ENCODE data around the gene KAT2B. TPM values are rescaled to one million over a fixed set of nuclear protein-coding genes. Genes with fewer than 3 reads are reported as not detected.
"Not testable (repeated sequence)": the region's sequence is repeated elsewhere in the genome, so short reads cannot be mapped to it uniquely, and the experiment has no call there.

The KAT2B gene
- total RNA-seq, 3 donors from 2014 or later, result 27.2 to 49.1 (median 27.5) TPM

DNA sequence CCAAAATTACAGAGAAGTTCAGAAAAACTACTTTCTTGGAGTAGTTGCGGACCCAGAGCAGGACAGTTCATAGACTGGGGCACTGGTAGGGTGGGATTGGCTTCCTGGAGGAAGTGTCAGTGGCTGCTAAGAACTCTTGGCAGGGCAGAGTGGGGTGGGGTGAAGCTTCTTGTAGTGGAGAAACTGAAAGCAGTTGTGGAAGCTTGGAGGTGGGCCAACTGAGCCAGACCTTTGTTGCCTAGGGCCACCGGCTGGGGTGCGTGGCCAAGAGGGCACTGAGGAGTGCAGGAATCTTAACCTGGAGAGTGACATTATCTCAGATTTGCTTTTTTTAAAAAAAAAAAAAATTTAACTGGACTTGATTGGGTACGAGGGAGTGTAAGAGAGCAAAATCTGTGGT lies 3.1 kb downstream of the KAT2B start:
- TF ChIP-seq, protein P1, sequence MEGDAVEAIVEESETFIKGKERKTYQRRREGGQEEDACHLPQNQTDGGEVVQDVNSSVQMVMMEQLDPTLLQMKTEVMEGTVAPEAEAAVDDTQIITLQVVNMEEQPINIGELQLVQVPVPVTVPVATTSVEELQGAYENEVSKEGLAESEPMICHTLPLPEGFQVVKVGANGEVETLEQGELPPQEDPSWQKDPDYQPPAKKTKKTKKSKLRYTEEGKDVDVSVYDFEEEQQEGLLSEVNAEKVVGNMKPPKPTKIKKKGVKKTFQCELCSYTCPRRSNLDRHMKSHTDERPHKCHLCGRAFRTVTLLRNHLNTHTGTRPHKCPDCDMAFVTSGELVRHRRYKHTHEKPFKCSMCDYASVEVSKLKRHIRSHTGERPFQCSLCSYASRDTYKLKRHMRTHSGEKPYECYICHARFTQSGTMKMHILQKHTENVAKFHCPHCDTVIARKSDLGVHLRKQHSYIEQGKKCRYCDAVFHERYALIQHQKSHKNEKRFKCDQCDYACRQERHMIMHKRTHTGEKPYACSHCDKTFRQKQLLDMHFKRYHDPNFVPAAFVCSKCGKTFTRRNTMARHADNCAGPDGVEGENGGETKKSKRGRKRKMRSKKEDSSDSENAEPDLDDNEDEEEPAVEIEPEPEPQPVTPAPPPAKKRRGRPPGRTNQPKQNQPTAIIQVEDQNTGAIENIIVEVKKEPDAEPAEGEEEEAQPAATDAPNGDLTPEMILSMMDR (IDR thresholded peaks at IDR 0.05), result no peak
- intact Hi-C loops (cut with DNase I, micrococcal nuclease), result loop anchor here in 1 of 2 donors (10.0 kb wide), 1 partner anchor 99 kb away; the partner anchor contains the start of gene RAB5A
- DNase-seq, result peak; percentile 88 to 97 (median 90)
- Histone ChIP-seq H3K4me1 (ENCODE audit: low read depth) (peaks cover 36% of the 10 kb centered on the region), H3K4me3 (no peak overlapping the region), H3K9me3 (no peaks in the 10 kb centered on the region), H3K36me3 (ENCODE audit: low read depth) (no peaks in the 10 kb centered on the region)
- ATAC-seq, result peak; percentile 61

DNA sequence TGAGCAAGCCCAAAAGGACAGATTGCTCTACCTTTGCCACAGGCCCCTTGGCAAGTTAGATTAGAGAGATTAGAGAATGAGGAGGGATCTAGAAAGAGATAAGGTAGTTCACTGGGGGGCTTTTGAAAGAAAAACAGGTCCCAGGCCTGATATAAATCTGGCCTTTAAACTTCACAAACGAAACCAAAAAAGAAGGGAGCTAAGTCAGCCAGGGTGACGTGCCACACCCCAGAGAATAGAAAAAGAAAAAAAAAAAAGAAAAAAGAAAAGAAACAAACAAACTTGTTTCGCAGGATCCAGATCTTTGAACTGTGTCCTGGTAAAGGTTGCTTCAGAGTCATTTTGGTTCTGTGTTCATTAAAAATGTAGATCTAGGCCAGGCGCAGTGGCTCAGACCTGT lies 3.6 kb downstream of the KAT2B start:
- no peak overlapping the region for H3K4me3 ChIP-seq
- H3K9me3 ChIP-seq, result no peaks in the 10 kb centered on the region
- no peak for DNase-seq
- intact Hi-C loops (cut with DNase I, micrococcal nuclease), result loop anchor here in 1 of 2 donors (10.0 kb wide), 1 partner anchor 99 kb away; the partner anchor contains the start of gene RAB5A
- no peaks in the 10 kb centered on the region for H3K36me3 ChIP-seq (ENCODE audit: low read depth)
- no peak for ATAC-seq
- peaks cover 33% of the 10 kb centered on the region for H3K4me1 ChIP-seq (ENCODE audit: low read depth)
- TF ChIP-seq, protein P1 (IDR thresholded peaks at IDR 0.05), result no peak

DNA sequence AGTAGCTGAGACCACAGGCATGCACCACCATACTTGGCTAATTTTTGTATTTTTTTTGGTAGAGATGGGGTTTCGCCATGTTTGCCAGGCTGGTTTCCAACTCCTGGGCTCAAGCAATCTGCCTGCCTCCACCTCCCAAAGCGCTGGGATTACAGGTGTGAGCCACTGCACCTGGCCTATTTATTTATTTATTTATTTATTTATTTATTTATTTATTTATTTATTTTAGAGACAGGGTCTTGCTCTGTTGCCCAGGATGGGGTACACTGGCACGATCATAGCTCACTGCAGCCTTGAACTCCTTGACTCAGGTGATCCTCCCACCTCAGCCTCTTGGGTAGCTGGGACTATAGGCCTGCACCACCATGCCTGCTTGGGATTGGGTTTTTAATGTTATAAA lies 4.9 kb downstream of the KAT2B start:
- DNase-seq; H3K9me3 ChIP-seq; ATAC-seq; H3K4me3 ChIP-seq; H3K36me3 ChIP-seq (ENCODE audit: low read depth): not testable (repeated sequence)
- H3K4me1 ChIP-seq (ENCODE audit: low read depth), result peaks cover 31% of the 10 kb centered on the region
- intact Hi-C loops (cut with DNase I, micrococcal nuclease), result loop anchor here in 1 of 2 donors (10.0 kb wide), 1 partner anchor 100 kb away; the partner anchor contains the start of gene RAB5A

DNA sequence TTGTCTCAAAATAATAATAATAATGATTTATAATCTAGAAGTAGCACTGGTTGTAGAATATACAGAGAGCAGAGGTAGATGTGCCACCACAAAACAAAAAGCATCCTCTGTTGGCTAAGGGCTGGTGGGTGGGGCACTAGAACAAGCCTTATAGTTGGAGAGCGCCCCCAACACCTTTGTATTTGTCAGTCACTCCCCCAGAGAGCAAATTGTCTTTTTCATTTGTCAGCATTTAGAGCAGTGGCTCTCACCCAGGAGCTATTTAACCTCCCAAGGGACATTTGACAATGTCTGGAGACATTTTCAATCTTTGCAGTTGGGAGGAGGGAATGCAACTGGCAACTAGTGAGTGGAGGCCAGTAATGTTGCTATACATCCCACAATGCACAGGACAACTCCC lies 6.3 kb downstream of the KAT2B start:
- no peak overlapping the region for H3K4me3 ChIP-seq
- H3K9me3 ChIP-seq, result no peaks in the 10 kb centered on the region
- TF ChIP-seq, protein P1 (IDR thresholded peaks at IDR 0.05), result no peak
- ATAC-seq, result no peak
- intact Hi-C loops (cut with DNase I, micrococcal nuclease), result loop anchor here in 1 of 2 donors (10.0 kb wide), 1 partner anchor 102 kb away; the partner anchor contains the start of gene RAB5A
- H3K36me3 ChIP-seq (ENCODE audit: low read depth), result no peaks in the 10 kb centered on the region
- peaks cover 31% of the 10 kb centered on the region for H3K4me1 ChIP-seq (ENCODE audit: low read depth)
- DNase-seq, result no peak

DNA sequence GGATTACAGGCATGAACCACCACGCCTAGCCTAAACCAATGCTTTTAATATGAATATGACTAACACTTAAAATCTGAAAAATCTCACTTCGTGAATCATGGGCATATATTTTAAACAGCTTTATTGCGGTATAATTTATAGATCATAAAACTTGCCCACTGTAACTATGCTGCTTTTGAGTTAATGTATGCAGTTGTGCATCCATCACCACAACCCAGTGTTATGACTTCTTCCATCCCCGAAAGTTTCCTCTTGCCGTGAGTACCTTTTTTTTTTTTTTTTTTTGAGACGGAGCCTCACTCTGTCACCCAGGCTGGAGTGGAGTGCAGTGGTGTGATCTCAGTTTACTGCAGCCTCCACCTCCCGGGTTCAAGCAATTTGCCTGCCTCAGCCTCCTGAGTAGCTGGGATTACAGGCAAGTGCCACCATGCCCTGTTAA lies 7.1 kb downstream of the KAT2B start:
- DNase-seq (no peak), ATAC-seq (peak; percentile 15)
- TF ChIP-seq, protein P1 (IDR thresholded peaks at IDR 0.05), result no peak
- Histone ChIP-seq H3K9me3 (no peaks in the 10 kb centered on the region), H3K4me1 (ENCODE audit: low read depth) (peaks cover 26% of the 10 kb centered on the region), H3K36me3 (ENCODE audit: low read depth) (no peaks in the 10 kb centered on the region), H3K4me3 (no peak overlapping the region)
- intact Hi-C loops (cut with DNase I, micrococcal nuclease), result loop anchor here in 1 of 2 donors (10.0 kb wide), 1 partner anchor 103 kb away; the partner anchor contains the start of gene RAB5A

DNA sequence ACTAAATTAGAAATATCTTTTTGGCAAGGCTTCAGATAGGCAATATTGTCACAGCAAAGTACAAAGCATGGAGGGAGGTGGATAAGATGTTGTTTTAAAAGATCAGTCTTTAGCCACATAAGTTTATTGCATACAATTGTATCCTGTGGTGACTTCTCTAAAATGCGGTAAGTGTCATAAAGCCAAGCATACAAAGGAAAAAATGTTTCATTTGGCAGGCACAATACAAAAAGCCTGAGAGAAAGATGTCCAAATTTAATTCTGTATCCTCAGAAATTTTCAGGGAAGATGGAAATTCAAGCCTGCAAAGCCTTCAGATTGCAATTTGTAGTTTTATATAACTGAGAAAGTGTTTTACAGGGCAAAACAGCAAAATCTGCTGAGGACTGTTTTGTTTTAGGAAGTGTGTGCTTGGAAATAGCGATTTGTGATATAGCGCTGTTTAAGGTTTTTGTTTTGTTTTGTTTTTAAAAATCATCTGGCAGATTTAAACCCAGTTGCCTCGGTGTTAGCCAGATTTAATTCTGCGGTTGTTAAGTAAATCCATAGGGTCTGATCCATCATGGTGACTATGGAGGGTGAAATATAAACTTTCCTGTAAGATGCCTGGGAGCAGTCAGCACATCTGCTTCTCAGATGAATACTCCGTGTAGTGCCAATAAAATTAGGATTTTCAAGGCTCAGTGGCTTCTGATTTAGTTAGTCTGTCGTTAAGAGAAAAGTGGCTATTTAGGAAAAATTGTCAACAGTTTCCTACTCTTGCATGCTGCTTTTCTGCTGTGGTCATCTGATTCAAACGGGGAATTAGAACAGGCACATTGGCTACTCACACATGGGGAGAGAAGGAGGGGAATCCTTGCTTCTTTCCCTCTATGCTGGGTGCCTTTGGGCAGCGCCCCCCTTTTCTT lies 8.0 kb downstream of the KAT2B start:
- intact Hi-C loops (cut with DNase I, micrococcal nuclease), result loop anchor here in 1 of 2 donors (10.0 kb wide), 1 partner anchor 103 kb away; the partner anchor contains the start of gene RAB5A
- TF ChIP-seq, protein P1 (IDR thresholded peaks at IDR 0.05), result no peak
- H3K36me3 ChIP-seq (ENCODE audit: low read depth), result no peaks in the 10 kb centered on the region
- H3K4me1 ChIP-seq (ENCODE audit: low read depth), result peaks cover 17% of the 10 kb centered on the region
- H3K9me3 ChIP-seq, result no peaks in the 10 kb centered on the region
- ATAC-seq, result no peak
- no peak for DNase-seq
- H3K4me3 ChIP-seq, result no peak overlapping the region

Data from mucosa of descending colon (tissue), 3 donors.